Astrocyte (in vitro differentiated cells and primary cell): ENCODE results near the gene SNUPN.

Source experiments
- CTCF ChIP-seq: IDR thresholded peaks from 2 replicates; pipeline ENCODE4 v1.5.1; 2011; ENCODE audit warnings: low read depth, mild to moderate bottlenecking, inconsistent platforms, low read length, moderate library complexity; ENCODE audit not compliant: insufficient read depth
- EZH2 ChIP-seq: IDR thresholded peaks from 2 replicates; pipeline ENCODE4 v1.6.1; 2012; ENCODE audit warnings: mild to moderate bottlenecking, low read length, inconsistent platforms; ENCODE audit not compliant: insufficient read depth

- TF ChIP-seq EZH2 (no peak), CTCF (no peak)
These were observed 55.2 kb downstream of the SNUPN start for GRCh38 chr15:75570126-75570845.
